ENCODE measurements around the gene HPSE. TPM values are rescaled to one million over a fixed set of nuclear protein-coding genes. Genes with fewer than 3 reads are reported as not detected.

HPSE gene
- total and polyA plus RNA-seq, 4 experiments from 2014 or later, result 5.6 to 8.9 (median 7.7) TPM

- Histone ChIP-seq H3K36me3 (ENCODE audit: insufficient read depth, low read length) (no peaks in the 10 kb centered on the region), H3K27me3 (ENCODE audit: insufficient read depth, low read length) (no peaks in the 10 kb centered on the region), H3K9me3 (ENCODE audit: control insufficient read depth in 1 of 2, low read length in 2 of 2) (no peaks in the 10 kb centered on the region), H3K4me3 (ENCODE audit: low read length in 2 of 2) (no peak overlapping the region), H3K4me1 (ENCODE audit: insufficient read depth, low read length) (peaks cover 10% of the 10 kb centered on the region), H3K27ac (ENCODE audit: low read depth, low read length) (no peak overlapping the region)
- ChIA-PET CTCF (ENCODE audit: partially characterized antibody) (interaction anchor here (1.2 to 4.6 kb wide), 6 partner anchors 12 to 196 kb away, joined by 4 to 68 read pairs (median 8); no protein-coding TSS in a partner anchor), POLR2A (ENCODE audit: partially characterized antibody) (interaction anchor here (1.2 kb wide), 1 partner anchor 154 kb away, joined by 3 read pairs; no protein-coding TSS in a partner anchor)
- no peak for DNase-seq
- intact Hi-C loops (cut with micrococcal nuclease), result no loop called here
- Mint-ChIP-seq H3K4me1 (peaks cover 3 to 17% (median 4%) of the 10 kb centered on the region in 4 donors), H3K9me3 (no peaks in the 10 kb centered on the region), H3K36me3 (peaks cover 11 to 19% of the 10 kb centered on the region in 2 donors), H3K27ac (peak overlapping the region in 3 of 7 donors; percentile 25 to 66 (median 48)), H3K27me3 (no peaks in the 10 kb centered on the region), H3K4me3 (no peak overlapping the region)
Observed at GRCh38 chr4:83263106-83263505, 71.5 kb downstream of the HPSE start.

- intact Hi-C loops (cut with micrococcal nuclease), result no loop called here
- peak overlapping the region in 2 of 7 donors; percentile 25 to 66 for H3K27ac Mint-ChIP-seq
- POLR2A ChIA-PET (ENCODE audit: partially characterized antibody), result interaction anchor here (1.2 kb wide), 1 partner anchor 154 kb away, joined by 3 read pairs; no protein-coding TSS in a partner anchor
Observed at GRCh38 chr4:83262682-83263081, 72.0 kb downstream of the HPSE start.

GRCh38 chr4:83261307-83261706, 73.3 kb downstream of the HPSE start:
- intact Hi-C loops (cut with micrococcal nuclease), result loop anchor here (2.0 kb wide), 1 partner anchor 21 kb away; no protein-coding TSS in a partner anchor
- POLR2A ChIA-PET (ENCODE audit: partially characterized antibody), result interaction anchor here (2.2 kb wide), 1 partner anchor 177 kb away, joined by 9 read pairs; no protein-coding TSS in a partner anchor
- no peaks in the 10 kb centered on the region for H3K36me3 ChIP-seq (ENCODE audit: insufficient read depth, low read length)

More at GRCh38 chr4:83262682-83263081, 72.0 kb downstream of the HPSE start:
- H3K4me3 Mint-ChIP-seq, result no peak overlapping the region
- Histone ChIP-seq H3K4me3 (ENCODE audit: low read length in 2 of 2) (no peak overlapping the region), H3K27me3 (ENCODE audit: insufficient read depth, low read length) (no peaks in the 10 kb centered on the region), H3K36me3 (ENCODE audit: insufficient read depth, low read length) (no peaks in the 10 kb centered on the region), H3K9me3 (ENCODE audit: control insufficient read depth in 1 of 2, low read length in 2 of 2) (no peaks in the 10 kb centered on the region), H3K27ac (ENCODE audit: low read depth, low read length) (no peak overlapping the region), H3K4me1 (ENCODE audit: insufficient read depth, low read length) (peaks cover 10% of the 10 kb centered on the region)
- CTCF ChIA-PET (ENCODE audit: partially characterized antibody), result interaction anchor here (1.2 to 4.6 kb wide), 8 partner anchors 9 to 208 kb away, joined by 4 to 68 read pairs (median 6); no protein-coding TSS in a partner anchor
- H3K9me3 Mint-ChIP-seq, result no peaks in the 10 kb centered on the region
- peaks cover 11 to 16% of the 10 kb centered on the region in 2 donors for H3K36me3 Mint-ChIP-seq
- no peaks in the 10 kb centered on the region for H3K27me3 Mint-ChIP-seq
- DNase-seq, result no peak
- H3K4me1 Mint-ChIP-seq, result peaks cover 2 to 14% (median 4%) of the 10 kb centered on the region in 4 donors

GRCh38 chr4:83259586-83259985, 75.1 kb downstream of the HPSE start:
- H3K27me3 Mint-ChIP-seq, result no peaks in the 10 kb centered on the region
- Histone ChIP-seq H3K27ac (ENCODE audit: low read depth, low read length) (no peak overlapping the region), H3K27me3 (ENCODE audit: insufficient read depth, low read length) (no peaks in the 10 kb centered on the region), H3K4me1 (ENCODE audit: insufficient read depth, low read length) (peaks cover 6% of the 10 kb centered on the region), H3K36me3 (ENCODE audit: insufficient read depth, low read length) (no peaks in the 10 kb centered on the region), H3K4me3 (ENCODE audit: low read length in 2 of 2) (no peak overlapping the region), H3K9me3 (ENCODE audit: control insufficient read depth in 1 of 2, low read length in 2 of 2) (no peaks in the 10 kb centered on the region)
- H3K4me3 Mint-ChIP-seq, result no peak overlapping the region
- ChIA-PET CTCF (ENCODE audit: partially characterized antibody) (interaction anchor here (0.9 to 4.6 kb wide), 12 partner anchors 8 to 204 kb away, joined by 4 to 68 read pairs (median 9); partner anchors contain the start of gene COQ2), POLR2A (ENCODE audit: partially characterized antibody) (interaction anchor here (2.2 kb wide), 1 partner anchor 176 kb away, joined by 9 read pairs; no protein-coding TSS in a partner anchor)
- no peak overlapping the region for H3K27ac Mint-ChIP-seq
- H3K36me3 Mint-ChIP-seq, result peaks cover 5 to 14% of the 10 kb centered on the region in 2 donors
- no peak for DNase-seq
- peaks cover 0 to 5% (median 3%) of the 10 kb centered on the region in 4 donors for H3K4me1 Mint-ChIP-seq
- intact Hi-C loops (cut with micrococcal nuclease), result no loop called here
- no peaks in the 10 kb centered on the region for H3K9me3 Mint-ChIP-seq

More at GRCh38 chr4:83261307-83261706, 73.3 kb downstream of the HPSE start:
- H3K4me3 Mint-ChIP-seq, result no peak overlapping the region
- Histone ChIP-seq H3K9me3 (ENCODE audit: control insufficient read depth in 1 of 2, low read length in 2 of 2) (no peaks in the 10 kb centered on the region), H3K4me1 (ENCODE audit: insufficient read depth, low read length) (peaks cover 6% of the 10 kb centered on the region), H3K27me3 (ENCODE audit: insufficient read depth, low read length) (no peaks in the 10 kb centered on the region), H3K27ac (ENCODE audit: low read depth, low read length) (no peak overlapping the region), H3K4me3 (ENCODE audit: low read length in 2 of 2) (no peak overlapping the region)
- no peaks in the 10 kb centered on the region for H3K27me3 Mint-ChIP-seq
- no peaks in the 10 kb centered on the region for H3K9me3 Mint-ChIP-seq
- peaks cover 0 to 9% (median 3%) of the 10 kb centered on the region in 4 donors for H3K4me1 Mint-ChIP-seq
- CTCF ChIA-PET (ENCODE audit: partially characterized antibody), result interaction anchor here (0.8 to 4.6 kb wide), 19 partner anchors 10 to 208 kb away, joined by 3 to 68 read pairs (median 8); partner anchors contain the start of gene COQ2
- DNase-seq, result no peak
- peaks cover 13 to 14% of the 10 kb centered on the region in 2 donors for H3K36me3 Mint-ChIP-seq
- no peak overlapping the region for H3K27ac Mint-ChIP-seq

- intact Hi-C loops (cut with micrococcal nuclease), result no loop called here
Observed at GRCh38 chr4:83258461-83258860, 76.2 kb downstream of the HPSE start.

GRCh38 chr4:83257811-83258210, 76.8 kb downstream of the HPSE start:
- H3K36me3 Mint-ChIP-seq, result peaks cover 3 to 8% of the 10 kb centered on the region in 2 donors
- H3K4me3 Mint-ChIP-seq, result no peak overlapping the region
- intact Hi-C loops (cut with micrococcal nuclease), result no loop called here
- DNase-seq, result no peak
- H3K27me3 Mint-ChIP-seq, result no peaks in the 10 kb centered on the region
- peaks cover 4 to 11% (median 6%) of the 10 kb centered on the region in 4 donors for H3K4me1 Mint-ChIP-seq
- H3K36me3 ChIP-seq (ENCODE audit: insufficient read depth, low read length), result no peaks in the 10 kb centered on the region
- H3K4me1 ChIP-seq (ENCODE audit: insufficient read depth, low read length), result peaks cover 9% of the 10 kb centered on the region
- H3K4me3 ChIP-seq (ENCODE audit: low read length in 2 of 2), result no peak overlapping the region
- ChIA-PET POLR2A (ENCODE audit: partially characterized antibody) (no interaction called here), CTCF (ENCODE audit: partially characterized antibody) (no interaction called here)
- H3K9me3 Mint-ChIP-seq, result no peaks in the 10 kb centered on the region
- H3K9me3 ChIP-seq (ENCODE audit: control insufficient read depth in 1 of 2, low read length in 2 of 2), result no peaks in the 10 kb centered on the region
- H3K27ac Mint-ChIP-seq, result no peak overlapping the region
- H3K27ac ChIP-seq (ENCODE audit: low read depth, low read length), result no peak overlapping the region
- H3K27me3 ChIP-seq (ENCODE audit: insufficient read depth, low read length), result no peaks in the 10 kb centered on the region

More at GRCh38 chr4:83258461-83258860, 76.2 kb downstream of the HPSE start:
- no peaks in the 10 kb centered on the region for H3K9me3 Mint-ChIP-seq
- H3K27ac Mint-ChIP-seq, result no peak overlapping the region
- ChIA-PET POLR2A (ENCODE audit: partially characterized antibody) (no interaction called here), CTCF (ENCODE audit: partially characterized antibody) (interaction anchor here (2.5 kb wide), 1 partner anchor 148 kb away, joined by 17 read pairs; no protein-coding TSS in a partner anchor)
- H3K36me3 Mint-ChIP-seq, result peaks cover 3 to 14% of the 10 kb centered on the region in 2 donors
- Histone ChIP-seq H3K4me3 (ENCODE audit: low read length in 2 of 2) (no peak overlapping the region), H3K4me1 (ENCODE audit: insufficient read depth, low read length) (peaks cover 6% of the 10 kb centered on the region), H3K9me3 (ENCODE audit: control insufficient read depth in 1 of 2, low read length in 2 of 2) (no peaks in the 10 kb centered on the region), H3K36me3 (ENCODE audit: insufficient read depth, low read length) (no peaks in the 10 kb centered on the region), H3K27ac (ENCODE audit: low read depth, low read length) (no peak overlapping the region), H3K27me3 (ENCODE audit: insufficient read depth, low read length) (no peaks in the 10 kb centered on the region)
- no peak overlapping the region for H3K4me3 Mint-ChIP-seq
- no peaks in the 10 kb centered on the region for H3K27me3 Mint-ChIP-seq
- no peak for DNase-seq
- H3K4me1 Mint-ChIP-seq, result peaks cover 0 to 6% (median 3%) of the 10 kb centered on the region in 4 donors

GRCh38 chr4:83255584-83255983, 79.1 kb downstream of the HPSE start:
- Mint-ChIP-seq H3K36me3 (peaks cover 0 to 5% of the 10 kb centered on the region in 2 donors), H3K9me3 (no peaks in the 10 kb centered on the region), H3K27me3 (no peaks in the 10 kb centered on the region), H3K4me3 (no peak overlapping the region), H3K4me1 (peaks cover 13 to 33% (median 18%) of the 10 kb centered on the region in 4 donors), H3K27ac (no peak overlapping the region)
- intact Hi-C loops (cut with micrococcal nuclease), result no loop called here
- POLR2A ChIA-PET (ENCODE audit: partially characterized antibody), result interaction anchor here (2.1 kb wide), 1 partner anchor 171 kb away, joined by 5 read pairs; no protein-coding TSS in a partner anchor
- no peak overlapping the region for H3K27ac ChIP-seq (ENCODE audit: low read depth, low read length)
- H3K9me3 ChIP-seq (ENCODE audit: control insufficient read depth in 1 of 2, low read length in 2 of 2), result no peaks in the 10 kb centered on the region
- no peaks in the 10 kb centered on the region for H3K27me3 ChIP-seq (ENCODE audit: insufficient read depth, low read length)
- peaks cover 29% of the 10 kb centered on the region for H3K4me1 ChIP-seq (ENCODE audit: insufficient read depth, low read length)
- CTCF ChIA-PET (ENCODE audit: partially characterized antibody), result interaction anchor here (1.4 to 8.2 kb wide), 2 partner anchors 171 to 182 kb away, joined by 3 to 123 read pairs; no protein-coding TSS in a partner anchor
- no peak overlapping the region for H3K4me3 ChIP-seq (ENCODE audit: low read length in 2 of 2)
- H3K36me3 ChIP-seq (ENCODE audit: insufficient read depth, low read length), result no peaks in the 10 kb centered on the region
- DNase-seq, result no peak

Measured in CD4-positive, alpha-beta memory T cell (primary cell).